BJ (cell line): ENCODE results near the gene PIKFYVE. TPM values are rescaled to one million over a fixed set of nuclear protein-coding genes. Genes with fewer than 3 reads are reported as not detected.
A peak's percentile ranks its signal among the peaks of the same experiment; 100 is the strongest.

Experiments
- CTCF ChIA-PET: fragments of 350-600 bp; formaldehyde crosslinking; extraction: SDS; loops from one replicate; lab custom pipeline; 2021; ENCODE audit warnings: antibody characterized with exemption, inconsistent platforms; lab: Yijun Ruan, JAX
- POLR2A ChIA-PET: fragments of 300-600 bp; sonication (Branson Sonifier 250); formaldehyde crosslinking; extraction: SDS; loops from one replicate; lab custom pipeline; 2021; ENCODE audit warnings: antibody characterized with exemption; lab: Charles Lee
- DNase-seq: peaks from one replicate; pipeline ENCODE4 v3.0.0-alpha.2; 2011; ENCODE audit warnings: low read depth
- H3K27me3 ChIP-seq: 2 replicates; pipeline ENCODE4 v1.6.0; 2011; ENCODE audit warnings: low read length; ENCODE audit not compliant: control insufficient read depth, insufficient read depth
- H3K36me3 ChIP-seq: 2 replicates; pipeline ENCODE4 v1.5.1; 2011; ENCODE audit warnings: low read length; ENCODE audit not compliant: control insufficient read depth, insufficient read depth
- H3K4me3 ChIP-seq: 2 replicates; pipeline ENCODE4 v1.5.1; 2011; ENCODE audit warnings: low read depth, mild to moderate bottlenecking, control low read depth, low read length
- polyA plus RNA-seq: library from polyadenylated mRNA; depleted of rRNA; stranded (reverse); fragments of >200 nt; gene quantifications from 2 replicates; pipeline ENCODE4 v1.2.3, GENCODE V29; 2011; rRNA removed
- TF ChIP-seq, protein P1 (sequence below): IDR thresholded peaks from 2 replicates; pipeline ENCODE4 v1.5.1; 2011; ENCODE audit warnings: low read depth, mild to moderate bottlenecking, control low read depth, inconsistent platforms, low read length, moderate library complexity; ENCODE audit not compliant: insufficient read depth

PIKFYVE gene
- polyA plus RNA-seq, 1 experiment: 11.5 TPM

DNA sequence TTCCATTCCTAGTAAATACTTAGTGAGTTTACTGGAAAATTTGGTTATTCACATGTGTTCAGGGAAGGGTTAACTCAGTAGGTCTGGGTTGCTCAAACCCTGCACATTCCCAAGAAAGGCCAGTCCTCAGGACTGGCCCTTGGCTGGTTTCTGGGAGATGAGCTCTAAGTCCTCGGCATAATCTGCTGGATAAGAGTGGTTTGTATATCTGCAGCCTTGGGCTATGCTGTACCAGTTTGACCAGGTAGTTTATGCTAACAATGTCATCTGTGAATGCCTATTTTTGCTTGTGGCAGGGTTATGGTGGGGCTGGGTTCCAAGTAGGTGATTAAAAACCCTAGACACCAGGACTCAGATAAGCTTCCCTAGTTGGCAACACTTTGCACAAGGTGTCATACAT lies 133.1 kb downstream of the PIKFYVE start:
- no peak for DNase-seq
- POLR2A ChIA-PET: no interaction called here
- CTCF ChIA-PET: no interaction called here
- H3K36me3 ChIP-seq: no peaks in the 10 kb centered on the region
- no peaks in the 10 kb centered on the region; the same call in 1 of the 2 replicates for H3K27me3 ChIP-seq
- TF ChIP-seq, protein P1, sequence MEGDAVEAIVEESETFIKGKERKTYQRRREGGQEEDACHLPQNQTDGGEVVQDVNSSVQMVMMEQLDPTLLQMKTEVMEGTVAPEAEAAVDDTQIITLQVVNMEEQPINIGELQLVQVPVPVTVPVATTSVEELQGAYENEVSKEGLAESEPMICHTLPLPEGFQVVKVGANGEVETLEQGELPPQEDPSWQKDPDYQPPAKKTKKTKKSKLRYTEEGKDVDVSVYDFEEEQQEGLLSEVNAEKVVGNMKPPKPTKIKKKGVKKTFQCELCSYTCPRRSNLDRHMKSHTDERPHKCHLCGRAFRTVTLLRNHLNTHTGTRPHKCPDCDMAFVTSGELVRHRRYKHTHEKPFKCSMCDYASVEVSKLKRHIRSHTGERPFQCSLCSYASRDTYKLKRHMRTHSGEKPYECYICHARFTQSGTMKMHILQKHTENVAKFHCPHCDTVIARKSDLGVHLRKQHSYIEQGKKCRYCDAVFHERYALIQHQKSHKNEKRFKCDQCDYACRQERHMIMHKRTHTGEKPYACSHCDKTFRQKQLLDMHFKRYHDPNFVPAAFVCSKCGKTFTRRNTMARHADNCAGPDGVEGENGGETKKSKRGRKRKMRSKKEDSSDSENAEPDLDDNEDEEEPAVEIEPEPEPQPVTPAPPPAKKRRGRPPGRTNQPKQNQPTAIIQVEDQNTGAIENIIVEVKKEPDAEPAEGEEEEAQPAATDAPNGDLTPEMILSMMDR: no peak
- H3K4me3 ChIP-seq: no peak overlapping the region

DNA sequence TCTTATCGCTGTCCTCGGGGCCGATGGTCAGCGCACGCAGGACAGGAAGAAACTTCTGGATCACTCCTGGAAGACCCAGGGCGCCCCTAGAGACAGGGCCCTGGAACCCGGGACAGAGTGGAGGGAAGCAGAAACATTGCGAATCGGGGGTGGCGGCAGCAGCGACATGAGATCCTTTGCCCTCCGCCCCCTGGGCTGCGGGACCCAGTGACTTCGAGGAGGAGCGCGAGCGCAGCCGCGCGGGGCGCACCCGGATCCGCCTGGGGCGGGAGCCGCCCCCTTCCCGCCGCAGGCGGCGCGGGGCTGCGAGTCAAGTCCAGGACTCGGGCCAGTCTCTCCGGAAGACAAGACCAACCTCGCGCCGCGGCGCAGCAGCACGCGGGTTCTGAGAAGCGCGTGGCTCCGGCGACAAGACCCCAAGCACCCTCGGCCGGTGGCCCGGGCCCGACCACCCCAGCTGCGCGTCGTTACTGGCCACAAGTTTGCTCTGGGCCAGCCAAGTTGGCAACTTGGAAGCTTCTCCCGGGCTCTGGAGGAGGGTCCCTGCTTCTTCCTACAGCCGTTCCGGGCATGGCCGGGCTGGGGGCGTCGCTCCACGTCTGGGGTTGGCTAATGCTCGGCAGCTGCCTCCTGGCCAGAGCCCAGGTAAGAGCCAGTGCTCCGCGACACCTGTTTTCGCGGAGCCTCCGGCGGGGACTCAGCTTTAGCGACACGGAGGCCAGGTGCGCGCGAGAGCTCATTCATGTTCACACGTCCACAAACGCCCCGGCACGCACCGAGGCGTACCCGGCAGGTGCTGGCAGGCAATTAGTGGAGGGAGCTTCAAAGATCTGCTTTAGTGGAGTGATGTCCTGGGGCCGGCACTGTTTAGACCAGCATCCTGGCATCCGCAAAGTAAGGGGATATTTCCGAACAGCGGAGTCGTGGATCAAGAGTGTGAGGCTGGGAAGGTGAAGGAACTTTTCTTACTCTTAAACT lies 140.7 kb downstream of the PIKFYVE start, which contains the start of gene PTH2R:
PTH2R (plus strand) TSS at position 319 of the 978 bp plus-strand sequence; CDS start at position 571, 252 bp downstream.
- Histone ChIP-seq H3K4me3 (no peak within 1 kb of the TSS), H3K27me3 (peaks cover 13% of the 10 kb centered on the region), H3K36me3 (no peaks in the 10 kb centered on the region)
- no peak for DNase-seq
- CTCF ChIA-PET: interaction anchor here (0.6 kb wide), 3 partner anchors 16 to 152 kb away, joined by 3 to 4 read pairs (median 3); partner anchors contain the start of gene IDH1
- TF ChIP-seq, protein P1: no peak
- POLR2A ChIA-PET: no interaction called here

DNA sequence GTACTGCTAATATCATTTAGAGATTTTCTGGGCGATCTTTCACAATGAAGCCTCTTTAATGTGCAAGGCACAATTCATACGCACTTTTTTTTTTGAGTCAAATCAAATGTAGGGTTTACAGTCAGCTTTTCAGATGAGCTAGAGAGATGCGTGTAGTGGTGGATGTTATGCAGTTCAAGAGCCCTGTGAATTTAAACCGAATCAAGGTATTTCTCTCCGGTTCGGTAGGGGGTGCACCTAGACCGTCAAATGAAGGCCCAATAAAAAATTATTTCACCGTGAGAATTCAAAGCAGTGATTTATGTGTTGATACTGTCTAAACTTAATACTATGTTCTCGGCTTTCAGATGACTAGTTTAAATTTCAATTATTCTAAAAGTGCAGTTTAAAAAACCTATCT lies 141.6 kb downstream of the PIKFYVE start:
- TF ChIP-seq, protein P1: 0 out of 2 replicates have a peak, but pooled peaks have one; percentile 2
- peaks cover 13% of the 10 kb centered on the region for H3K27me3 ChIP-seq
- no peaks in the 10 kb centered on the region for H3K36me3 ChIP-seq
- ChIA-PET CTCF (interaction anchor here (0.6 to 1.0 kb wide), 4 partner anchors 12 to 153 kb away, joined by 3 to 5 read pairs (median 4); partner anchors contain the start of gene IDH1), POLR2A (no interaction called here)
- no peak for DNase-seq
- no peak overlapping the region for H3K4me3 ChIP-seq

Other genes with a start within 250 kb of the PIKFYVE start
- gene PLEKHM3, start 240.7 kb upstream of the PIKFYVE start, polyA plus RNA-seq: 5.0 and 5.8 TPM in 2 replicates
- not detected in 2 replicates for gene CRYGD, start 141.7 kb upstream of the PIKFYVE start, polyA plus RNA-seq
- gene CRYGC, start 136.4 kb upstream of the PIKFYVE start, polyA plus RNA-seq: not detected in 2 replicates
- gene CRYGB, start 120.1 kb upstream of the PIKFYVE start, polyA plus RNA-seq: not detected in 2 replicates
- not detected in 2 replicates for gene CRYGA, start 102.7 kb upstream of the PIKFYVE start, polyA plus RNA-seq
- gene C2orf80, start 76.2 kb upstream of the PIKFYVE start, polyA plus RNA-seq: not detected in 2 replicates
- 41.9 and 63.2 TPM in 2 replicates for gene IDH1, start 11.2 kb upstream of the PIKFYVE start, polyA plus RNA-seq
- gene PTH2R, start 140.5 kb downstream of the PIKFYVE start, polyA plus RNA-seq: not detected in 2 replicates